BLaER1 treated with 17β-estradiol and CSF1 and Interleukin-3, amounts not matched to agents 10 nM and 100 nM (cell line): ENCODE data around the gene CARF.
"Not testable (repeated sequence)": the region's sequence is repeated elsewhere in the genome, so short reads cannot be mapped to it uniquely, and the experiment has no call there.

ENCODE experiments used
- H3K27ac ChIP-seq, 11 experiments: shearing (Covaris generic); formaldehyde crosslinking; 2 replicates each; pipeline ENCODE4 v1.8.1; 2022
- H3K27me3 ChIP-seq, 11 experiments: shearing (Covaris generic); formaldehyde crosslinking; 2 replicates each; pipeline ENCODE4 v1.8.1; 2022
- H3K36me3 ChIP-seq, 11 experiments: shearing (Covaris generic); formaldehyde crosslinking; 2 replicates each; pipeline ENCODE4 v1.8.1; 2022
- H3K4me1 ChIP-seq, 10 experiments: shearing (Covaris generic); formaldehyde crosslinking; 2 replicates each; pipeline ENCODE4 v1.8.1; 2022
- H3K4me2 ChIP-seq, 11 experiments: shearing (Covaris generic); formaldehyde crosslinking; 2 replicates each; pipeline ENCODE4 v1.8.1; 2022
- H3K4me3 ChIP-seq, 10 experiments: shearing (Covaris generic); formaldehyde crosslinking; 2 replicates each; pipeline ENCODE4 v1.8.1; 2022
- H3K9ac ChIP-seq, 11 experiments: shearing (Covaris generic); formaldehyde crosslinking; 2 replicates each; pipeline ENCODE4 v1.8.1; 2022
- H3K9me3 ChIP-seq, 11 experiments: shearing (Covaris generic); formaldehyde crosslinking; replicated peaks in 1 of 11; 2 replicates each; pipeline ENCODE4 v1.8.1; 2022
- H4K20me1 ChIP-seq, 11 experiments: shearing (Covaris generic); formaldehyde crosslinking; 2 replicates each; pipeline ENCODE4 v1.8.1; 2022
- Cebpa-rat ChIP-seq, 11 experiments: shearing (Covaris generic); IDR thresholded peaks; 2 replicates each; pipeline ENCODE4 v1.8.1; 2022

The CARF gene

GRCh38 chr2:202989749-202990148 lies 77.7 kb downstream of the CARF start:
- Histone ChIP-seq H4K20me1 (no peaks in the 10 kb centered on the region), H3K36me3 (no peaks in the 10 kb centered on the region), H3K4me3 (no peak overlapping the region), H3K4me1 (no peaks in the 10 kb centered on the region), H3K27me3 (no peaks in the 10 kb centered on the region), H3K4me2 (no peak overlapping the region), H3K9me3 (peaks cover 0 to 7% (median 0%) of the 10 kb centered on the region in 11 experiments; a peak in 5 of 22 replicates), H3K27ac (no peak overlapping the region), H3K9ac (no peak overlapping the region)
- TF ChIP-seq Cebpa-rat (IDR thresholded peaks at IDR 0.05), result no peak

GRCh38 chr2:202990501-202990900 lies 78.4 kb downstream of the CARF start:
- peak in 2 of 11 experiments; percentile 15 to 21; a peak in 1 of 22 replicates for TF ChIP-seq Cebpa-rat (IDR thresholded peaks at IDR 0.05)
- H3K9me3 ChIP-seq, result peaks cover 0 to 15% (median 0%) of the 10 kb centered on the region in 11 experiments; a peak in 7 of 22 replicates
- H4K20me1 ChIP-seq, result no peaks in the 10 kb centered on the region
- H3K9ac ChIP-seq, result no peak overlapping the region
- no peaks in the 10 kb centered on the region for H3K4me1 ChIP-seq
- no peak overlapping the region for H3K4me3 ChIP-seq
- no peak overlapping the region for H3K4me2 ChIP-seq
- no peak overlapping the region for H3K27ac ChIP-seq
- H3K27me3 ChIP-seq, result no peaks in the 10 kb centered on the region
- no peaks in the 10 kb centered on the region for H3K36me3 ChIP-seq

- not testable (repeated sequence) for H3K27me3 ChIP-seq, H3K36me3 ChIP-seq, H3K4me3 ChIP-seq, H4K20me1 ChIP-seq
- H3K9ac ChIP-seq, result peak overlapping the region in 5 of 11 experiments; percentile 11 to 67 (median 52); a peak in 7 of 22 replicates
- H3K4me1 ChIP-seq, result peaks cover 0 to 22% (median 17%) of the 10 kb centered on the region in 10 experiments; a peak in 15 of 20 replicates
- peak overlapping the region in 8 of 11 experiments; percentile 47 to 76 (median 62); a peak in 15 of 22 replicates for H3K4me2 ChIP-seq
- H3K27ac ChIP-seq, result peak overlapping the region in 10 of 11 experiments; percentile 34 to 87 (median 74); a peak in 19 of 22 replicates
- TF ChIP-seq Cebpa-rat (IDR thresholded peaks at IDR 0.05), result peak in 9 of 11 experiments; percentile 29 to 92 (median 81); a peak in 15 of 22 replicates
- peaks cover 0 to 18% (median 0%) of the 10 kb centered on the region in 11 experiments; a peak in 8 of 22 replicates for H3K9me3 ChIP-seq
Observed at GRCh38 chr2:202997113-202997512, 85.0 kb downstream of the CARF start.

GRCh38 chr2:203002054-203002821 lies 90.2 kb downstream of the CARF start:
- no peaks in the 10 kb centered on the region for H4K20me1 ChIP-seq
- H3K4me3 ChIP-seq, result no peak overlapping the region
- H3K36me3 ChIP-seq, result no peaks in the 10 kb centered on the region
- TF ChIP-seq Cebpa-rat (IDR thresholded peaks at IDR 0.05), result no peak
- peaks cover 0 to 6% (median 0%) of the 10 kb centered on the region in 11 experiments; a peak in 3 of 22 replicates for H3K9me3 ChIP-seq
- no peak overlapping the region for H3K9ac ChIP-seq
- no peak overlapping the region for H3K4me2 ChIP-seq
- H3K4me1 ChIP-seq, result peaks cover 0 to 9% (median 6%) of the 10 kb centered on the region in 10 experiments; a peak in 13 of 20 replicates
- no peaks in the 10 kb centered on the region for H3K27me3 ChIP-seq
- no peak overlapping the region for H3K27ac ChIP-seq

- no peak overlapping the region for H3K4me3 ChIP-seq
- no peaks in the 10 kb centered on the region; a peak in 1 of 20 replicates for H3K4me1 ChIP-seq
- no peak overlapping the region for H3K4me2 ChIP-seq
- TF ChIP-seq Cebpa-rat (IDR thresholded peaks at IDR 0.05), result no peak
- H3K36me3 ChIP-seq, result no peaks in the 10 kb centered on the region
- no peaks in the 10 kb centered on the region for H3K27me3 ChIP-seq
- H3K27ac ChIP-seq, result no peak overlapping the region
- H3K9ac ChIP-seq, result no peak overlapping the region
- no peaks in the 10 kb centered on the region for H4K20me1 ChIP-seq
- H3K9me3 ChIP-seq, result peaks cover 0 to 15% (median 4%) of the 10 kb centered on the region in 11 experiments; a peak in 10 of 22 replicates
Observed at GRCh38 chr2:203003716-203004115, 91.6 kb downstream of the CARF start.

- Histone ChIP-seq H3K36me3 (no peaks in the 10 kb centered on the region), H3K27me3 (no peaks in the 10 kb centered on the region), H4K20me1 (no peaks in the 10 kb centered on the region), H3K27ac (peak within 1 kb of the TSS; percentile 39 to 89 (median 72); a peak in 21 of 22 replicates), H3K4me2 (peak within 1 kb of the TSS; percentile 73 to 97 (median 91)), H3K4me1 (peaks cover 15 to 49% (median 25%) of the 10 kb centered on the region in 10 experiments; a peak in 18 of 20 replicates), H3K9ac (peak within 1 kb of the TSS; percentile 73 to 90 (median 83)), H3K4me3 (peak within 1 kb of the TSS; percentile 64 to 93 (median 84)), H3K9me3 (no peaks in the 10 kb centered on the region)
- TF ChIP-seq Cebpa-rat (IDR thresholded peaks at IDR 0.05), result no peak
Observed at GRCh38 chr2:203014456-203015199, 102.6 kb downstream of the CARF start, which contains the start of gene NBEAL1. NBEAL1 (plus strand) TSS chr2:203014875; CDS start chr2:203016385, 1,510 bp downstream.

- TF ChIP-seq Cebpa-rat (IDR thresholded peaks at IDR 0.05), result no peak
- no peaks in the 10 kb centered on the region for H4K20me1 ChIP-seq
- H3K9ac ChIP-seq, result peak overlapping the region in 2 of 11 experiments; percentile 27 to 48; a peak in 2 of 22 replicates
- H3K27ac ChIP-seq, result no peak overlapping the region
- H3K4me1 ChIP-seq, result peaks cover 15 to 51% (median 25%) of the 10 kb centered on the region in 10 experiments; a peak in 18 of 20 replicates
- peak overlapping the region in 8 of 11 experiments; percentile 9 to 91 (median 54); a peak in 13 of 22 replicates for H3K4me2 ChIP-seq
- no peaks in the 10 kb centered on the region for H3K27me3 ChIP-seq
- no peaks in the 10 kb centered on the region for H3K9me3 ChIP-seq
- H3K4me3 ChIP-seq, result no peak overlapping the region
- no peaks in the 10 kb centered on the region for H3K36me3 ChIP-seq
Observed at GRCh38 chr2:203016716-203017115, 104.6 kb downstream of the CARF start.

GRCh38 chr2:203018181-203018580 lies 106.1 kb downstream of the CARF start:
- Histone ChIP-seq H3K27me3 (no peaks in the 10 kb centered on the region), H4K20me1 (no peaks in the 10 kb centered on the region), H3K9me3 (no peaks in the 10 kb centered on the region), H3K4me3 (peak overlapping the region in 1 of 10 experiments; percentile 14; a peak in 1 of 20 replicates), H3K27ac (no peak overlapping the region), H3K9ac (peak overlapping the region in 3 of 11 experiments; percentile 10 to 65 (median 51); a peak in 5 of 22 replicates), H3K4me1 (peaks cover 15 to 62% (median 29%) of the 10 kb centered on the region in 10 experiments), H3K4me2 (peak overlapping the region in 7 of 11 experiments; percentile 2 to 76 (median 37); a peak in 10 of 22 replicates), H3K36me3 (no peaks in the 10 kb centered on the region)
- TF ChIP-seq Cebpa-rat (IDR thresholded peaks at IDR 0.05), result no peak
